Measurements from ENCODE around the gene OR52J3. TPM values are rescaled to one million over a fixed set of nuclear protein-coding genes. Genes with fewer than 3 reads are reported as not detected.

Gene OR52J3
- total RNA-seq (ENCODE audit: low replicate concordance): not detected in 2 replicates

GRCh38 chr11:5046226-5046625 lies at the start of gene OR52J3:
TSS of gene OR52J3 (plus strand) at chr11:5046526. CDS start at chr11:5046526, 0 bp downstream.
- H3K4me3 ChIP-seq (ENCODE audit: low read depth, low read length): no peak within 1 kb of the TSS
- TF ChIP-seq CTCF (IDR thresholded peaks at IDR 0.05; ENCODE audit: insufficient read depth, low read length): no peak
- DNase-seq (ENCODE audit: low read depth): no peak

- peak; percentile 56 for DNase-seq (ENCODE audit: low read depth)
- H3K4me3 ChIP-seq (ENCODE audit: low read depth, low read length): no peak overlapping the region
- TF ChIP-seq CTCF (IDR thresholded peaks at IDR 0.05; ENCODE audit: insufficient read depth, low read length): peak; percentile 53
These were observed 41.7 kb upstream of the OR52J3 start for GRCh38 chr11:5004424-5005274.

- H3K4me3 ChIP-seq (ENCODE audit: low read depth, low read length): no peak overlapping the region
- no peak for DNase-seq (ENCODE audit: low read depth)
- no peak for TF ChIP-seq CTCF (IDR thresholded peaks at IDR 0.05; ENCODE audit: insufficient read depth, low read length)
These were observed 38.8 kb upstream of the OR52J3 start for GRCh38 chr11:5007561-5007960.

- no peak for DNase-seq (ENCODE audit: low read depth)
- no peak for TF ChIP-seq CTCF (IDR thresholded peaks at IDR 0.05; ENCODE audit: insufficient read depth, low read length)
- no peak overlapping the region for H3K4me3 ChIP-seq (ENCODE audit: low read depth, low read length)
These were observed 35.1 kb upstream of the OR52J3 start for GRCh38 chr11:5011254-5011653.

- no peak for DNase-seq (ENCODE audit: low read depth)
- H3K4me3 ChIP-seq (ENCODE audit: low read depth, low read length): no peak overlapping the region
- TF ChIP-seq CTCF (IDR thresholded peaks at IDR 0.05; ENCODE audit: insufficient read depth, low read length): no peak
These were observed 33.3 kb upstream of the OR52J3 start for GRCh38 chr11:5013012-5013411.

- DNase-seq (ENCODE audit: low read depth): no peak
- no peak for TF ChIP-seq CTCF (IDR thresholded peaks at IDR 0.05; ENCODE audit: insufficient read depth, low read length)
- H3K4me3 ChIP-seq (ENCODE audit: low read depth, low read length): no peak overlapping the region
These were observed 24.3 kb upstream of the OR52J3 start for GRCh38 chr11:5021996-5022395.

Data from fibroblast of the aortic adventitia (primary cell).